NCI-H2227 (cell line): ENCODE results near the gene MED13.

Source experiments
- DNase-seq: peaks from one replicate; lab custom pipeline; 2025; ENCODE audit not compliant: unreplicated experiment; lab: John Stamatoyannopoulos, UW

Gene MED13, protein sequence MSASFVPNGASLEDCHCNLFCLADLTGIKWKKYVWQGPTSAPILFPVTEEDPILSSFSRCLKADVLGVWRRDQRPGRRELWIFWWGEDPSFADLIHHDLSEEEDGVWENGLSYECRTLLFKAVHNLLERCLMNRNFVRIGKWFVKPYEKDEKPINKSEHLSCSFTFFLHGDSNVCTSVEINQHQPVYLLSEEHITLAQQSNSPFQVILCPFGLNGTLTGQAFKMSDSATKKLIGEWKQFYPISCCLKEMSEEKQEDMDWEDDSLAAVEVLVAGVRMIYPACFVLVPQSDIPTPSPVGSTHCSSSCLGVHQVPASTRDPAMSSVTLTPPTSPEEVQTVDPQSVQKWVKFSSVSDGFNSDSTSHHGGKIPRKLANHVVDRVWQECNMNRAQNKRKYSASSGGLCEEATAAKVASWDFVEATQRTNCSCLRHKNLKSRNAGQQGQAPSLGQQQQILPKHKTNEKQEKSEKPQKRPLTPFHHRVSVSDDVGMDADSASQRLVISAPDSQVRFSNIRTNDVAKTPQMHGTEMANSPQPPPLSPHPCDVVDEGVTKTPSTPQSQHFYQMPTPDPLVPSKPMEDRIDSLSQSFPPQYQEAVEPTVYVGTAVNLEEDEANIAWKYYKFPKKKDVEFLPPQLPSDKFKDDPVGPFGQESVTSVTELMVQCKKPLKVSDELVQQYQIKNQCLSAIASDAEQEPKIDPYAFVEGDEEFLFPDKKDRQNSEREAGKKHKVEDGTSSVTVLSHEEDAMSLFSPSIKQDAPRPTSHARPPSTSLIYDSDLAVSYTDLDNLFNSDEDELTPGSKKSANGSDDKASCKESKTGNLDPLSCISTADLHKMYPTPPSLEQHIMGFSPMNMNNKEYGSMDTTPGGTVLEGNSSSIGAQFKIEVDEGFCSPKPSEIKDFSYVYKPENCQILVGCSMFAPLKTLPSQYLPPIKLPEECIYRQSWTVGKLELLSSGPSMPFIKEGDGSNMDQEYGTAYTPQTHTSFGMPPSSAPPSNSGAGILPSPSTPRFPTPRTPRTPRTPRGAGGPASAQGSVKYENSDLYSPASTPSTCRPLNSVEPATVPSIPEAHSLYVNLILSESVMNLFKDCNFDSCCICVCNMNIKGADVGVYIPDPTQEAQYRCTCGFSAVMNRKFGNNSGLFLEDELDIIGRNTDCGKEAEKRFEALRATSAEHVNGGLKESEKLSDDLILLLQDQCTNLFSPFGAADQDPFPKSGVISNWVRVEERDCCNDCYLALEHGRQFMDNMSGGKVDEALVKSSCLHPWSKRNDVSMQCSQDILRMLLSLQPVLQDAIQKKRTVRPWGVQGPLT (N-terminal part only)

DNA sequence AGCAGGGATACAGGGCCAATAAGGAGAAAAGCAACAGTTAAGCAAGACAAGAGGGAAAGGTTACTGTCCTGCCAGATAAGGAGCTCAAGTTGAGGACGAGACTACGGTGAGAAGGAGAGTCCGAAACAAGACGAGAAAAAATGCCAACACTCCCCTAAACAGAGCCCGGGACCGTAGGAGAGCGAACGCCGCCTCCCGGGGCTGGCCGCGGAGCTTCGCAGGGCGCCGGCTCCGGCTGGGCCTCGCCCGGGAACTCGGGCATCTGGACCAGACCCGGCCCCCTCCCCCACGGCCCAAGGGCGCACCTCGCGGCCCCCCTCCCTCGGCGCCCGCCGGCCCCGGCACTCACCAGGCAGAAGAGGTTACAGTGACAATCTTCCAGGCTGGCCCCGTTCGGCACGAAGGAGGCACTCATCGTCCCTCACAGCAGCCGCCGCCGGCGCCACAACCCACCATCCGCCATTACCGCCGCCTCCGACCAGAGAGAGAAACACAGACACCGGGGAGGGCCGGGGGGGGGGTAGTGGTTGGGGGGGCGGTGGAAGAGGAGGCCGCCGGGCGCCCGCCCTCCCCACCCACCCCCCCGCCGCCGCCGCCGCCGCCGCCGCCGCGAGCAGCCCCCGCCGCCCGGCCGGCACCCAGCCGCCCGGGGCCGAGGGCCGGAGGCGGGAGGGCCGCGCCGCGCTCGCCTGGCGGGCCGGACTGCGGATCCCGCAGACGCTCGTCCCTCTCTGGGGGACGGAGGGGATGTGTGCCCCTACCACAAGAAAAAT, at the start of gene MED13:
Gene MED13, minus strand, starts transcription at position 488 of the 773 bp plus-strand sequence. Its CDS starts 73 bp downstream, at position 415.
- DNase-seq: peak; percentile 47

DNA sequence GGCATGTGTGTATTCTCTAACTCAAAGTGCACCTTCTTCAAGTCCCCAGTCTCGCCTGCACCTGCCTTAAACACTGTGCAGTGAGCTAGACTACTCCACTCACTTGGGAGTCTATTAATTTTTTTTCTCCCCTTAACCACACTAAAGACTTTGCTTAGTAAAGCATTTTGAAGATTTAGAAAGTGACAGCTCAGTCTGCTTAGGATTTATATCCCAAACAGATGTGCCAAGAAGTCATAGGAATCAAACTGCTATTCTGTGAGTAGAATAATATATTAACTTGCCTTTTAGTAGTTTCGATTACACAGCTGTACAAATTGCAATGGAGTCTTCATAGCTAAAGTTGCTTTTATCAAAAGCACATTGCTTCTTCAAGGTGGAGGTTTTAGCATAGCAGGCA, 47.2 kb upstream of the MED13 start:
- DNase-seq: no peak

DNA sequence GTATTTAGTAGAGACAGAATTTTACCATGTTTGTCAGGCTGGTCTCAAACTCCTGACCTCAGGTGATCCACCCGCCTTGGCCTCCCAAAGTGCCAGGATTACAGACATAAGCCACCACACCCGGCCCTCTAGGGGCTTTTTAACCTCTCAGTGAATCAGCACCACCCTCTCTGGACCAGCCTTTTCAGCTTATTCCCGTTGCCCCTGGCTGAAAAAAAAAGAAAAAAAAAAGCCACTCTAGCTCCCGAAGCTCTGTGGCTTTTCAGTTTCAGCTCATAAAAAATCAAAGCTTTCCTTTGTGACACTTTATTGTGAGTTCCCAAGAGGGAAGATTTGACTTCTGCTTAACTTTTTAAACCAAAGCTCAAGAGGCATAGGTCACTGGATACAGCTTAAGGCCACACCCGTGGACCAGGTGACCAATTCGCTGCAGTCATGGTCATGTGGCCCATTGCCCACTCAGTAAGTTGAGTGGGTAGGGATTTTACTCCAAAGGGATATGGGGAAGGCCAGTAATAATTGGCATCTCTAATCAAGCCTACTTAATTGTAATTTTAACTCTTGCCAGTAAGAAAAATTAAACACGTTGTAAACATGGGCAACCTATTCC, 46.6 kb upstream of the MED13 start:
- DNase-seq: no peak

DNA sequence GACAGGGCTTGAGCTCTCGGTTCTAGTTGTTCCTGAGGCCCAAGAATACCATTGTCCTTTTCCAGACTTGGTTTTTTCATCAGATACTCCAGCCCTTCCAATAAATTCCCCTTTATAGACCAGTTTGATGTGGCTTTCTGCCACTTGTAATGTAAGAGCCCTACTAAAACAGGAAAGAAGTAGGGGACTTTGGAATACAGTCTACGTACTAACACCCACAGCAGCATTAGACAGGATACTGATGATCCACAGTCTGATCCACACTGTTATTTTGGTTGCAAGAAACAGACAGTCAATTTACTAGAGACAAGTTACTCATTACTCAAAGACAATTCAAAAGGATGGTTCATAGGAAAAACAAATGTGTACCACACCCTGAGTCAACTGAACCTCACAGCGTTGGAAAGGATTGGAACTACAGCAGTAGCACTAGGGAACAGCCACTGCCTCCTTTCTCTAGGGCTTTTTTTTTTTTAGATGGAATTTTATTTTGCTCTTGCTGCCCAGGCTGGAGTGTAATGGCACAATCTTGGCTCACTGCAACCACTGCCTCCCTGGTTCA, 45.9 kb upstream of the MED13 start:
- DNase-seq: no peak

GRCh38 chr17:62109924-62110323, 44.8 kb upstream of the MED13 start:
- no peak for DNase-seq

GRCh38 chr17:62109378-62109902, 44.4 kb upstream of the MED13 start:
- peak; percentile 24 for DNase-seq

DNA sequence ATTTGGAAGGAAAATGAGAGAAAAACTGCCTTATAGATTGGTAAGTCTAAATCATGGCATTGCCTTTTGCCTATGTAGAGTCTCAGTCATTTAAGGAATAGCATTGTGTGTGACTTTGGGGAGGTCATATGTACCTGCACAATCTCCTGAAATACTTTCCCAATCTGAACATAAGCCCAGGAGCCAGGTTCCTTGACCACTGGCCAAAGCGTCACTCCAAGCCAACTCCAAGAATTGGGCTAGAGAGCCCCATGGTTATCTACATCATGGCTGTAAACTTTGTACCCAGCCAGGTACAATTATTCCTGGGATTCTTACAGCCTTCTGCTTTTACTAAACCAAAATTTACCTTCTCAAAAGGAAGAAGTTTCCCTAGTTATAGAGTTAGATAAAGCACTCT, 40.8 kb upstream of the MED13 start:
- no peak for DNase-seq

- DNase-seq: no peak
Observed at GRCh38 chr17:62105357-62105756, 40.3 kb upstream of the MED13 start.

DNA sequence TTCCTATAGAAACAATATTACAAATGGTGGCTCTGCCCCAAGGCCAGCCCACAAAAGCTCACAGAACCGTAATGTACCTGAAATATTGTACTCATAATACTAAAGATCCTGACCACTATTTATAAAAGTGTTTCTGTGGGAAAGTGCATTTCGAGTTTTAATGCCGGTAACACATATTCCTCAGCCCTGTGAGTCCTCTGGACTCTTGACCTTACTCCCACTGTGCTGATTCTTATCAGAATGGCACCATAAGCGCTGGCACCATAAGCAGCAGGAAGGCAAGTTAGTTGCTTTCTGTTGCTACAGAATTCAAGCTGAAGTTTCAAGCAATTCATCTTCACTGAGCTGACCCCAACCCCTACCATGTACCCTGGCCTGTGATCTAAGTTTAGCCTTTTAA, 36.4 kb upstream of the MED13 start:
- DNase-seq: no peak

DNA sequence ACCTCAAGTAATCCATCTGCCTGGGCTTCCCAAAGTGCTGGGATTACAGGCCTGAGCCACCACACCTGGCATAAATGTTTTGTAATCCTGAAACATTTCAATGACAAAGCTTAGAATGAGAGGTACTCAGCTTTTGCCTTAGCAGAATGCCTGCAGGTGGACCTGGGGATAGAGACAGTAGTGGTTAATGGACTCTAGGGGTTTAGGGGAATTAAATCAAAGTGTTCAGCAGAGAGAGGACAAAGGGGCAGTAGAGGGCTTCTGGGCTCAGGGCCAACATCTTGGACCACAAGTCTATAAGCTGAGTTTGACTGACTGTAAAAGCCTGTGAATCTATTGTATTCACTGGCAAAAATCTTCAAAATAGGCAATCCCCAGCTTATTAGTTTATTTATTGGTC, 36.0 kb upstream of the MED13 start:
- peak; percentile 21 for DNase-seq

DNA sequence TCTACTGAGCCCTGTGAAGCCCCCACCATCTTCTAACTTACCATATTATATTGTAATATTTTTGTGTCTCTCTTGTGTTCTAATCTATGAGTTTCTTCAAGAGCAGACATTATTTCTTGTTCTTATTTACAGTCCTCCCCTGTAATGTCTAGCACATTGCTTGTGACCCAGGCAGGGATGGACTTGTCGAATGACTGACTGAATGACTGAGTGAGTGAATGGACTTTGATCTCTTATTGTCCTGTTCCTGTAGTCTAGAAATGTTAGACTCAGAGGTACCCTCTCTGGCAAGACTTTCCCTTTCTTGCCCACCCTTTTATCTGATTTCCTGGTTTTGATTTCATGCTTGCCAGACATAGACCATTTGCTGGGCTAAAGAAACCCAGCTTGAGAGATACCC, 35.0 kb upstream of the MED13 start:
- DNase-seq: no peak

- DNase-seq: no peak
Observed at GRCh38 chr17:62099532-62099931, 34.5 kb upstream of the MED13 start.

DNA sequence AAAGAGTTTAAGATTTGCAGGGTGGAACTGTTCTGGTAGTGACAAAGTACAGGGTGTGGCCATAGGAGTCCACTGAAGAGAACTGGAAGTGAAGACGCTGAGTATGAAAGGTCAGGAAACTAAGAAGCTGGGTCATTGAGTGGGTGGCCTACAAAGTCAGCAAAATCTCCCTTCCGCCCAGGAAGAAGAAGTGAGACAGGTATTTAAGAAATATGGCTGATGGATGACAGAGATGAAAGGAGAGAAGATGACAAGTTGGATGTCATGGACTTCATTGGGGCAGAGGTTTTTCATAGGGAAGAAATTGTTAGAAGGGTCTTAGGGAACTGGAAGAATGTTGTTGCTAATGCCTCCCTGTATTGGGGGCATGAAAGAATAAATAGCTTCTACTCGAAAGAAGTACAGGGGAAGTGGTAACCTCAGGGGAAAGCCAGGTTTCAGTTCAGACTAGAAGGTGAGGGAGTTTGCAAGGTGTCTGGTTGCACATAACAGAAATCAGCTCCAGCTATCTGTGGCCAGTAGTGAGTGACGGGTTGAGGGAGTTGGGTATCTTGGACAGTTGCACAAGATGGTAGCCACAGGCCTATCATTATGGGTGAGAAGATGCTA, 33.6 kb upstream of the MED13 start:
- no peak for DNase-seq

DNA sequence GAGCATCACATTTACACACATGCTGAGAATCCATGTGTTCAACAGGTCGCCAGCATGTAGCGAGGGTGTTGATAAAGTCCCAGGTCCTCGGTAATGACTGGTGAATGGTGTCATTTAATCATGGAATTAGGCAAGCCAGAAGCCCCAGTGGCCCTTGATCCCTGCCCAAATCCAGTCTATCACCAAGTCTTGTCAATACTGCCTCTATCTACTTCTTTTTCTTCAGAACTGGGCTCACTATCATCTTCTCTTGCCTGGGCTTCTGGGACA, 31.3 kb upstream of the MED13 start:
- no peak for DNase-seq

- DNase-seq: no peak
Observed at GRCh38 chr17:62094175-62094574, 29.1 kb upstream of the MED13 start.

GRCh38 chr17:62093188-62094155, 28.4 kb upstream of the MED13 start:
- no peak for DNase-seq

DNA sequence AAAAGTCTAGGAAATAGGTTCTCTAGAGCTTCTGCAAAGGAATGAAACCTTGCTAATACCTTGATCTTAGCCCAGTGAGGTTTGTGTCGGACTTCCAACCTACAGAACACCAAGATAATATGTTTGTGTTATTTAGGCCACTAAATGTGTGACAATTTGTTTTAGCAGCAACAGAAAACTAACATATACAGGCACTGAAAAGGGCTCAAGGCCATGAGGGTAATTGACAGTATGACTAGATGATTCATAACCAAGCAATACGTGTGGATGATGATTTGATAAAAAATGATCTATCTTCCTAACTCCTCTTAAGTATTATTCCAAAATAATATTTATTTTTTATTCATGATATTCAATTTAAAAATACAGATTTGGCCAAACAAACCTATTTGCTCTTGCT, 27.7 kb upstream of the MED13 start:
- no peak for DNase-seq

- DNase-seq: no peak
Observed at GRCh38 chr17:62091804-62092203, 26.7 kb upstream of the MED13 start.
